Keratinocyte (primary cell): Measurements from ENCODE around the gene CANT1. TPM values are rescaled to one million over a fixed set of nuclear protein-coding genes. Genes with fewer than 3 reads are reported as not detected.

ENCODE experiments used
- DNase-seq: peaks from one replicate; pipeline ENCODE4 v3.0.0-alpha.2; 2011; ENCODE audit warnings: low read depth, missing footprints, low spot score
- FAIRE-seq: peaks from 2 replicates; lab custom pipeline; 2011; peaks lifted over from hg19 to GRCh38; lab: Jason Lieb, UNC
- H2AFZ ChIP-seq: 2 replicates; pipeline ENCODE4 v1.6.0; 2012; ENCODE audit warnings: low read length, control low read depth, inconsistent platforms; ENCODE audit not compliant: control insufficient read depth
- H3K27ac ChIP-seq: 2 replicates; pipeline ENCODE4 v1.5.1; 2011; ENCODE audit warnings: low read length; ENCODE audit not compliant: control insufficient read depth, insufficient read depth
- H3K27me3 ChIP-seq: 3 replicates; pipeline ENCODE4 v1.6.0; 2011; ENCODE audit warnings: low read length; ENCODE audit not compliant: control insufficient read depth, insufficient read depth; ENCODE audit errors: extremely low read depth
- H3K36me3 ChIP-seq, 2 experiments: 2 replicates in 1 of 2; 3 replicates in 1 of 2; pipeline ENCODE4 v1.5.1; 2011; ENCODE audit warnings: low read length in 2 of 2, mild to moderate bottlenecking in 1 of 2; ENCODE audit not compliant: control insufficient read depth in 2 of 2, insufficient read depth in 2 of 2; ENCODE audit errors: extremely low read depth in 1 of 2
- H3K4me1 ChIP-seq: 3 replicates; pipeline ENCODE4 v1.5.1; 2011; ENCODE audit warnings: low read length; ENCODE audit not compliant: control insufficient read depth, insufficient read depth; ENCODE audit errors: extremely low read depth
- H3K4me2 ChIP-seq: 3 replicates; pipeline ENCODE4 v1.6.0; 2011; ENCODE audit warnings: low read depth, low read length; ENCODE audit not compliant: control insufficient read depth, insufficient read depth; ENCODE audit errors: extremely low read depth
- H3K4me3 ChIP-seq, 3 experiments: fragments of 200-600 bp in 1 of 3; sonication (generic) in 1 of 3; 2 replicates in 2 of 3; 3 replicates in 1 of 3; pipeline ENCODE4 v1.5.1; 2011 to 2016; ENCODE audit warnings: low read length in 3 of 3, mild to moderate bottlenecking in 3 of 3, control low read depth in 2 of 3, inconsistent platforms in 1 of 3, low read depth in 1 of 3, mixed read lengths in 1 of 3, mixed run types in 1 of 3, moderate library complexity in 1 of 3; ENCODE audit not compliant: control insufficient read depth in 2 of 3, insufficient read depth in 2 of 3; ENCODE audit errors: extremely low read depth in 1 of 3
- H3K79me2 ChIP-seq: 2 replicates; pipeline ENCODE4 v1.6.0; 2012; ENCODE audit warnings: low read length; ENCODE audit not compliant: control insufficient read depth, insufficient read depth
- H3K9ac ChIP-seq: 3 replicates; pipeline ENCODE4 v1.6.0; 2011; ENCODE audit warnings: low read length; ENCODE audit not compliant: control insufficient read depth, insufficient read depth; ENCODE audit errors: extremely low read depth
- H3K9me1 ChIP-seq: 3 replicates; pipeline ENCODE4 v1.6.0; 2011; ENCODE audit warnings: low read length; ENCODE audit not compliant: control insufficient read depth, insufficient read depth; ENCODE audit errors: extremely low read depth
- H3K9me3 ChIP-seq: 2 replicates; pipeline ENCODE4 v1.5.1; 2012; ENCODE audit warnings: low read depth, low read length; ENCODE audit not compliant: control insufficient read depth
- H4K20me1 ChIP-seq: 3 replicates; pipeline ENCODE4 v1.6.0; 2011; ENCODE audit warnings: low read length; ENCODE audit not compliant: control insufficient read depth, insufficient read depth; ENCODE audit errors: extremely low read depth
- EZH2 ChIP-seq: IDR thresholded peaks from one replicate; pipeline ENCODE4 v1.6.1; 2012; ENCODE audit warnings: inconsistent platforms, mild to moderate bottlenecking, low read length, moderate library complexity
- dilution Hi-C: fragments of 300-500 bp; cut with MboI; formaldehyde crosslinking; loops from one replicate; pipeline ENCODE4 v1.7.0; 2020; ENCODE audit warnings: low sequenced_read_pairs; ENCODE audit not compliant: extremely low pct_ligation_motif_present
- polyA plus RNA-seq, 5 experiments: library from polyadenylated mRNA; depleted of rRNA in 3 of 5; stranded (reverse) in 3 of 5; stranded (forward) in 1 of 5; unstranded in 1 of 5; fragments of >200 nt; gene quantifications; 1 replicate in 1 of 5; 2 replicates in 3 of 5; 3 replicates in 1 of 5; pipeline versions ENCODE4 v1.2.1 to v1.2.3, GENCODE V29; 2011 to 2012; ENCODE audit warnings: missing spikeins in 2 of 5, low read depth in 1 of 5, low replicate concordance in 1 of 5
- TF ChIP-seq, protein P1 (sequence below), 3 experiments: IDR thresholded peaks in 1 of 3; conservative IDR thresholded peaks in 1 of 3; optimal IDR thresholded peaks in 1 of 3; 2 replicates in 2 of 3; 3 replicates in 1 of 3; pipeline versions ENCODE3 to v1.5.1; 2011; ENCODE audit warnings: low read length in 3 of 3, mild to moderate bottlenecking in 3 of 3, moderate library complexity in 2 of 3, control low read depth in 1 of 3, inconsistent platforms in 1 of 3; ENCODE audit not compliant: insufficient read depth in 2 of 3; ENCODE audit errors: extremely low read depth in 1 of 3

Gene CANT1
- polyA plus RNA-seq, 1 donor (not counting 4 experiments of a cell fraction or from before 2014, with no cell fraction given) = 53.2 TPM

DNA sequence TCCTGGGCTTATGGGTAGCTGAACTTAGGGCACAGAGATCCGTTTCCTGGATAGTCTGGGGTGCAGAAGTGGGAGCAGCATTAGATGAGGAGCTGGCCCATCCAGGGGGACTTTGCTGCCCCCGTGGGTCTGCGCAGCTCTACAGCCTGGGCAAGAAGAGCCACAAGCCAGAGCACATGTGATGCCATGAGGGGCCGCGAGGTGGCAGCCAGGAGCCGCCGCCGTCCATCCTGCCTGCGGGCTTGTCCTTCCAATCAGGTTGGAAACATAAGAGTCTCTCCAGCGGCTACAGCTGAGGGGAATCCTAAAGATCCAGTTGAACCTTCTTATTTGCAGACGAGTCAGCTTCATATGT, 36.3 kb upstream of the CANT1 start:
- Histone ChIP-seq H2AFZ (no peak overlapping the region), H3K9me1 (no peaks in the 10 kb centered on the region), H3K4me3 (no peak overlapping the region), H3K4me2 (no peak overlapping the region), H3K79me2 (no peaks in the 10 kb centered on the region), H3K4me1 (peaks cover 10% of the 10 kb centered on the region), H4K20me1 (no peaks in the 10 kb centered on the region), H3K9me3 (no peaks in the 10 kb centered on the region), H3K27ac (no peak overlapping the region), H3K27me3 (peaks cover 4% of the 10 kb centered on the region), H3K36me3 (no peaks in the 10 kb centered on the region), H3K9ac (no peak overlapping the region)
- FAIRE-seq = peak; percentile 70
- DNase-seq = no peak
- dilution Hi-C loops = loop anchor here (25.0 kb wide), 1 partner anchor 341 kb away; no protein-coding TSS in a partner anchor
- no peak for TF ChIP-seq EZH2
- TF ChIP-seq, protein P1, sequence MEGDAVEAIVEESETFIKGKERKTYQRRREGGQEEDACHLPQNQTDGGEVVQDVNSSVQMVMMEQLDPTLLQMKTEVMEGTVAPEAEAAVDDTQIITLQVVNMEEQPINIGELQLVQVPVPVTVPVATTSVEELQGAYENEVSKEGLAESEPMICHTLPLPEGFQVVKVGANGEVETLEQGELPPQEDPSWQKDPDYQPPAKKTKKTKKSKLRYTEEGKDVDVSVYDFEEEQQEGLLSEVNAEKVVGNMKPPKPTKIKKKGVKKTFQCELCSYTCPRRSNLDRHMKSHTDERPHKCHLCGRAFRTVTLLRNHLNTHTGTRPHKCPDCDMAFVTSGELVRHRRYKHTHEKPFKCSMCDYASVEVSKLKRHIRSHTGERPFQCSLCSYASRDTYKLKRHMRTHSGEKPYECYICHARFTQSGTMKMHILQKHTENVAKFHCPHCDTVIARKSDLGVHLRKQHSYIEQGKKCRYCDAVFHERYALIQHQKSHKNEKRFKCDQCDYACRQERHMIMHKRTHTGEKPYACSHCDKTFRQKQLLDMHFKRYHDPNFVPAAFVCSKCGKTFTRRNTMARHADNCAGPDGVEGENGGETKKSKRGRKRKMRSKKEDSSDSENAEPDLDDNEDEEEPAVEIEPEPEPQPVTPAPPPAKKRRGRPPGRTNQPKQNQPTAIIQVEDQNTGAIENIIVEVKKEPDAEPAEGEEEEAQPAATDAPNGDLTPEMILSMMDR (optimal IDR thresholded peaks at IDR 0.05 in 1 of 3, IDR thresholded peaks at IDR 0.05 in 1 of 3, conservative IDR thresholded peaks at IDR 0.05 in 1 of 3; ENCODE audit: extremely low read depth in 1 of 3, insufficient read depth in 2 of 3, low read length in 3 of 3) = peak; percentile 89 to 96 (median 94)

DNA sequence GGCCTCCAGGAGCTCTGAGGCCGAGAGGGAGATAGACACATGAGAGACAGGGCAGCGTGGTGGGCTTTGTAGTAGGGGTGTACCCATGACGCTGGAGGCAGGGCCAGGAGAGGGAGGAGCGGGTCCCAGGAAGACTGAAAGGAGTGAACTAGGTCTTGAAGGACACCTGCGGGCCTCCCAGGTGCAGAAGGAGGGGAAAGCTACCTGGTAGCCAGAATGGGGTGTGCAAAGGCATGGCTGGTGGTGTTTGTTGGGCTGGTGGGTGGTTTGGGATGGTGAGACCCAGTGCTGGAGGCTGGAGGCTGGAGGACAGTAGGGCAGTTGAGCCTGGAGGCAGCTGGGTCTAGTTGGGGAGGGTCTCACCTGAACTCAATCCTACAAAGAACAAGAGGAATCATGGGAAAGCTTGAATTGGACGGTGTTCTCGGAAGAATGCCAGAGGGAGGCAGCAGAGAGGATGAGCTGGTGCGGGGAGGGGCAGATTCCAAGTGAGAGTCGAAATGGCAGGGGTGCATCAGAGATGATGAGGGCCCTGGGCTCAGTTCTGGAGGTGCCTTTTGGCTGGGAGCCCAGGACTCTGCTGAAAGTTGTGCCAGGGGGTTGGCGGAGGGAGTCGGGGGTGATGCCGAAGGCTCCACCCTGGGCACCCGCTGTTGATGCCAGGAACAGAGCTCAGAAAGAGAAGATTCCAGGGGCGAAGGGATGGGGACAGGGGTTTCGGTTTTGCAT, 35.6 kb upstream of the CANT1 start:
- no peak for TF ChIP-seq EZH2
- TF ChIP-seq, protein P1 (optimal IDR thresholded peaks at IDR 0.05 in 1 of 3, IDR thresholded peaks at IDR 0.05 in 1 of 3, conservative IDR thresholded peaks at IDR 0.05 in 1 of 3; ENCODE audit: extremely low read depth in 1 of 3, insufficient read depth in 2 of 3, low read length in 3 of 3) = peak in 1 of 3 experiments; percentile 24
- Histone ChIP-seq H3K9ac (no peak overlapping the region), H3K4me2 (no peak overlapping the region), H3K27ac (no peak overlapping the region), H3K9me3 (no peaks in the 10 kb centered on the region), H3K4me3 (no peak overlapping the region), H3K4me1 (peaks cover 10% of the 10 kb centered on the region), H3K27me3 (peaks cover 4% of the 10 kb centered on the region), H3K36me3 (no peaks in the 10 kb centered on the region), H2AFZ (no peak overlapping the region), H3K79me2 (no peaks in the 10 kb centered on the region), H4K20me1 (no peaks in the 10 kb centered on the region), H3K9me1 (no peaks in the 10 kb centered on the region)
- no peak for DNase-seq
- dilution Hi-C loops = loop anchor here (25.0 kb wide), 1 partner anchor 342 kb away; no protein-coding TSS in a partner anchor
- FAIRE-seq = no peak
